A549 (cell line): ENCODE measurements around the gene NRXN2. TPM values are rescaled to one million over a fixed set of nuclear protein-coding genes. Genes with fewer than 3 reads are reported as not detected.

ENCODE experiments used
- ATAC-seq, 2 experiments: fragments of 200-7000 bp in 1 of 2; fragments of >200 bp in 1 of 2; cut with Nextera tagmentation in 1 of 2; cut with Tn5 transposase in 1 of 2; 3 replicates each; pipeline versions ENCODE4 v1.8.0 to v1.9.1; 2018 to 2020; ENCODE audit warnings: mild to moderate bottlenecking in 1 of 2, moderate library complexity in 1 of 2
- CTCF ChIA-PET: fragments of 300-600 bp; sonication (Branson Sonifier 250); formaldehyde crosslinking; extraction: SDS; loops from one replicate; lab custom pipeline; 2021; ENCODE audit warnings: antibody characterized with exemption, inconsistent platforms; lab: Yijun Ruan, JAX
- POLR2A ChIA-PET: fragments of 350-600 bp; formaldehyde crosslinking; extraction: SDS; loops from one replicate; lab custom pipeline; 2021; ENCODE audit warnings: antibody characterized with exemption, inconsistent platforms; lab: Yijun Ruan, JAX
- DNase-seq, 2 experiments: peaks; one replicate each; pipeline versions ENCODE4 v3.0.0 to v3.0.0-alpha.2; 2011 to 2016; ENCODE audit warnings: low read depth in 1 of 2, low spot score in 1 of 2
- FAIRE-seq: peaks from 2 replicates; lab custom pipeline; 2011; peaks lifted over from hg19 to GRCh38; lab: Jason Lieb, UNC
- H3K27ac ChIP-seq, 2 experiments: fragments of >200 bp; sonication (Bioruptor Twin); formaldehyde crosslinking; 3 replicates each; pipeline ENCODE4 v1.5.1; 2016 to 2017
- H3K4me1 ChIP-seq: fragments of >200 bp; sonication (Bioruptor Twin); formaldehyde crosslinking; 3 replicates; pipeline ENCODE4 v1.6.1; 2016
- H3K4me2 ChIP-seq: fragments of >200 bp; sonication (Bioruptor Twin); formaldehyde crosslinking; 3 replicates; pipeline ENCODE4 v1.6.1; 2016
- H3K4me3 ChIP-seq: fragments of >200 bp; sonication (Bioruptor Twin); formaldehyde crosslinking; 3 replicates; pipeline ENCODE4 v1.5.1; 2016
- H3K9me3 ChIP-seq: fragments of >200 bp; sonication (Bioruptor Twin); formaldehyde crosslinking; 3 replicates; pipeline ENCODE4 v1.6.1; 2016
- ATOH8 ChIP-seq: fragments of 250-450 bp; sonication (Bioruptor Pico); IDR thresholded peaks from 2 replicates; pipeline ENCODE4 v1.5.0; 2020; ENCODE audit warnings: low read depth, mild to moderate bottlenecking, moderate library complexity
- CBX2 ChIP-seq: fragments of 200-600 bp; sonication (generic); IDR thresholded peaks from 2 replicates; pipeline ENCODE4 v1.6.1; 2016; ENCODE audit warnings: low read depth, mild to moderate bottlenecking, borderline replicate concordance
- E2F6 ChIP-seq: IDR thresholded peaks from 2 replicates; pipeline ENCODE4 v1.6.1; 2012; ENCODE audit warnings: low read depth, borderline replicate concordance
- FOSL2 ChIP-seq, 2 experiments: fragments of 450-650 bp in 1 of 2; fragments of >200 bp in 1 of 2; sonication (Bioruptor Twin) in 1 of 2; formaldehyde crosslinking; IDR thresholded peaks; 2 replicates each; pipeline versions ENCODE4 v1.5.0 to v1.6.1; 2016 to 2020; ENCODE audit warnings: mild to moderate bottlenecking in 1 of 2, moderate library complexity in 1 of 2
- GATA3 ChIP-seq: IDR thresholded peaks from 2 replicates; pipeline ENCODE4 v1.6.1; 2012; ENCODE audit warnings: borderline replicate concordance
- HES2 ChIP-seq: fragments of >200 bp; sonication (Bioruptor Twin); formaldehyde crosslinking; IDR thresholded peaks from 2 replicates; pipeline ENCODE4 v1.6.1; 2016
- HEYL ChIP-seq: fragments of 250-450 bp; sonication (Bioruptor Pico); IDR thresholded peaks from 2 replicates; pipeline ENCODE4 v1.8.0; 2021; ENCODE audit warnings: mild to moderate bottlenecking, moderate library complexity
- HOXB13 ChIP-seq: fragments of 250-450 bp; sonication (Bioruptor Pico); IDR thresholded peaks from 2 replicates; pipeline ENCODE4 v1.5.0; 2020; ENCODE audit warnings: low read depth, mild to moderate bottlenecking, moderate library complexity
- HOXB5 ChIP-seq: fragments of 250-450 bp; sonication (Bioruptor Pico); IDR thresholded peaks from 2 replicates; pipeline ENCODE4 v1.5.0; 2020; ENCODE audit warnings: mild to moderate bottlenecking, moderate library complexity
- KDM5A ChIP-seq: fragments of 200-600 bp; sonication (generic); IDR thresholded peaks from 2 replicates; pipeline ENCODE4 v1.6.1; 2016; ENCODE audit warnings: antibody characterized with exemption, mild to moderate bottlenecking
- MAFK ChIP-seq: fragments of 450-650 bp; IDR thresholded peaks from 2 replicates; pipeline ENCODE4 v1.6.1; 2014; ENCODE audit not compliant: partially characterized antibody
- MAZ ChIP-seq: fragments of 150-350 bp; IDR thresholded peaks from 2 replicates; pipeline ENCODE4 v1.6.1; 2014; ENCODE audit warnings: antibody characterized with exemption, low read depth, low read length, borderline replicate concordance
- PHF8 ChIP-seq: fragments of 200-600 bp; sonication (generic); IDR thresholded peaks from 2 replicates; pipeline ENCODE4 v1.6.1; 2016; ENCODE audit warnings: low read depth, mild to moderate bottlenecking, antibody characterized with exemption, moderate library complexity, borderline replicate concordance
- POLR2AphosphoS2 ChIP-seq: conservative IDR thresholded peaks from 2 replicates; pipeline ENCODE4 v1.6.1; 2012; ENCODE audit warnings: low read length, improper control_type of control experiment, inconsistent platforms
- SMC3 ChIP-seq: fragments of >200 bp; sonication (Bioruptor Twin); formaldehyde crosslinking; IDR thresholded peaks from 3 replicates; pipeline ENCODE4 v1.6.1; 2018; ENCODE audit warnings: inconsistent platforms
- TFCP2L1 ChIP-seq: fragments of 250-450 bp; sonication (Bioruptor Pico); IDR thresholded peaks from 2 replicates; pipeline ENCODE4 v1.5.0; 2021; ENCODE audit warnings: mild to moderate bottlenecking
- USF2 ChIP-seq: fragments of 450-650 bp; IDR thresholded peaks from 2 replicates; pipeline ENCODE4 v1.6.1; 2014; ENCODE audit warnings: antibody characterized with exemption
- ZC3H11A ChIP-seq: fragments of 450-650 bp; IDR thresholded peaks from 2 replicates; pipeline ENCODE4 v1.6.1; 2014; ENCODE audit warnings: antibody characterized with exemption, mild to moderate bottlenecking
- ZFP36 ChIP-seq: fragments of 450-650 bp; IDR thresholded peaks from 2 replicates; pipeline ENCODE4 v1.6.1; 2014; ENCODE audit warnings: borderline replicate concordance; ENCODE audit not compliant: partially characterized antibody
- ZNF302 ChIP-seq: fragments of 250-450 bp; sonication (Bioruptor Pico); IDR thresholded peaks from 2 replicates; pipeline ENCODE4 v1.9.0; 2021; ENCODE audit warnings: inconsistent platforms, mild to moderate bottlenecking, moderate library complexity
- WGBS: methylation state at CpG from one replicate; pipeline ENCODE4 v1.1.6; 2017; ENCODE audit errors: missing lambda C conversion rate; 5-methylcytosine and 5-hydroxymethylcytosine counted together
- polyA plus RNA-seq, 4 experiments: library from polyadenylated mRNA; depleted of rRNA in 3 of 4; stranded (reverse); fragments of >200 nt; fragmentation: RNase III in 1 of 4; extraction: RNeasy Plus Mini Kit Qiagen cat#74134 plus additional on column Dnase treatment in 1 of 4; gene quantifications; 2 replicates in 3 of 4; 3 replicates in 1 of 4; pipeline ENCODE4 v1.2.3, GENCODE V29; 2011 to 2017
- TF ChIP-seq, protein P1 (sequence below): IDR thresholded peaks from 2 replicates; pipeline ENCODE4 v1.6.1; 2012

The NRXN2 gene
- polyA plus RNA-seq, 2 of the 4 experiments (the other 2 are of a cell fraction): 0.04 TPM; not detected in 1

DNA sequence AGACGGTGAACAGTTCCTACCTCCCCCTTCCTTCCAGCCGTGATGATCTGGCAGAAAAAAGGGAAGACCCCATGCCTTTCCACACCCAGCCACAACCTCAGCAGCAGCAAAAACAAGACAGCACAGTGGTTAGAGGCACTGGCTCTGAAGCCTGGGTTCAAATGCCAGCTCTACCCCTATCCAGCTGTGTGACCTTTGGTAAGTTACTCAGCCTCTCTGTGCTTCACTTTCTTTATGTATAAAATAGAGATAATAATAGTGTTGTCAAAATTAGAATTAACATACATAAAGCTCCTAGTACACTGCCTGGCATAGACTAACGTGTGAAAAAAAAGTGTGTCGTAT is 4.2 kb downstream of the NRXN2 start:
- no peak overlapping the region for H3K27ac ChIP-seq
- CTCF ChIA-PET: interaction anchor here (1.1 to 8.1 kb wide), 8 partner anchors 13 to 364 kb away, joined by 3 to 48 read pairs (median 4); no protein-coding TSS in a partner anchor
- POLR2A ChIA-PET: no interaction called here
- ATAC-seq (no peak), DNase-seq (no peak), FAIRE-seq (no peak)
- H3K4me3 ChIP-seq: no peak overlapping the region
- H3K4me1 ChIP-seq: peaks cover 3% of the 10 kb centered on the region; the same call in 2 of the 3 replicates
- TF ChIP-seq HES2 (no peak), ZFP36 (peak; percentile 48)
- no peak overlapping the region for H3K4me2 ChIP-seq
- no peaks in the 10 kb centered on the region for H3K9me3 ChIP-seq
- 71% methylated on average over 4 of the region's 4 CpGs for WGBS

GRCh38 chr11:64718084-64718779 is 4.8 kb downstream of the NRXN2 start:
- Histone ChIP-seq H3K9me3 (no peaks in the 10 kb centered on the region), H3K4me3 (no peak overlapping the region), H3K27ac (no peak overlapping the region)
- 60% methylated on average over 15 of the region's 15 CpGs for WGBS
- FAIRE-seq: no peak
- ATAC-seq: no peak
- no peak for TF ChIP-seq HEYL (CRISPR knock-in tag)
- TF ChIP-seq GATA3: no peak
- TF ChIP-seq MAZ: no peak
- TF ChIP-seq ZNF302 (CRISPR knock-in tag): no peak
- no peak for TF ChIP-seq E2F6
- no peak for TF ChIP-seq SMC3
- TF ChIP-seq MAFK: no peak
- TF ChIP-seq POLR2AphosphoS2: no peak
- no peak for TF ChIP-seq ZC3H11A
- TF ChIP-seq, all 56 proteins: peak for 0
- CTCF ChIA-PET: interaction anchor here (1.4 to 8.1 kb wide), 8 partner anchors 9 to 229 kb away, joined by 3 to 48 read pairs (median 5); no protein-coding TSS in a partner anchor
- DNase-seq: no peak
- H3K4me1 ChIP-seq: peaks cover 3% of the 10 kb centered on the region; the same call in 1 of the 3 replicates
- POLR2A ChIA-PET: no interaction called here
- no peak overlapping the region for H3K4me2 ChIP-seq

DNA sequence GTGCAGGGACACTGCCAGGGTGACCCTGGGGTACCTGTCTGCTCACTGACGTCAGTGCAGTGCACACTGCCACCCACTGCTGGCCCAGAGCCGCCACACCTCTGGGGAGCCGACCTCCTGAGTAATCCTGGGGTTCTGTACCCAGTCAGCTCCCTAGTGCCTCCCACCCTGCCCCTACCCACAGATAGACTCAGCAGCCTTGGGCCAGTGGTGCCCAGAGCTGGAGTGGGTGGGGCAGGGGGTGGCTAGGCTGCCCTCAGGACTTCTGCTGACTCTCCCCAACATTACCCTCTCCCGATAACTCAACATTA is 5.8 kb downstream of the NRXN2 start:
- no peak overlapping the region for H3K4me3 ChIP-seq
- 91% methylated on average over 1 of the region's 4 CpGs for WGBS
- peaks cover 4% of the 10 kb centered on the region; the same call in 1 of the 3 replicates for H3K4me1 ChIP-seq
- ATAC-seq: no peak; a peak in 1 of 6 replicates
- H3K9me3 ChIP-seq: no peaks in the 10 kb centered on the region
- FAIRE-seq: no peak
- ChIA-PET CTCF (interaction anchor here (0.6 to 8.1 kb wide), 7 partner anchors 9 to 262 kb away, joined by 3 to 48 read pairs (median 6); partner anchors contain the start of gene RASGRP2), POLR2A (no interaction called here)
- DNase-seq: no peak
- TF ChIP-seq HOXB5 (CRISPR knock-in tag): no peak
- TF ChIP-seq KDM5A: no peak
- TF ChIP-seq, protein P1, sequence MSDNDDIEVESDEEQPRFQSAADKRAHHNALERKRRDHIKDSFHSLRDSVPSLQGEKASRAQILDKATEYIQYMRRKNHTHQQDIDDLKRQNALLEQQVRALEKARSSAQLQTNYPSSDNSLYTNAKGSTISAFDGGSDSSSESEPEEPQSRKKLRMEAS: no peak
- TF ChIP-seq POLR2AphosphoS2: no peak
- no peak for TF ChIP-seq CBX2
- TF ChIP-seq E2F6: no peak
- no peak for TF ChIP-seq USF2
- TF ChIP-seq FOSL2 (IDR thresholded peaks at IDR 0.05): no peak
- no peak for TF ChIP-seq FOSL2 (CRISPR knock-in tag; IDR thresholded peaks at IDR 0.05)
- TF ChIP-seq HOXB13 (CRISPR knock-in tag): no peak
- TF ChIP-seq ATOH8 (CRISPR knock-in tag): no peak
- TF ChIP-seq ZC3H11A: no peak
- TF ChIP-seq PHF8: no peak
- no peak for TF ChIP-seq TFCP2L1
- H3K27ac ChIP-seq: no peak overlapping the region
- H3K4me2 ChIP-seq: no peak overlapping the region
